Keratinocyte (primary cell): ENCODE data around the gene POLE. TPM values are rescaled to one million over a fixed set of nuclear protein-coding genes. Genes with fewer than 3 reads are reported as not detected.
"Not testable (repeated sequence)": the region's sequence is repeated elsewhere in the genome, so short reads cannot be mapped to it uniquely, and the experiment has no call there.

Experiments
- DNase-seq: peaks from one replicate; pipeline ENCODE4 v3.0.0-alpha.2; 2011; ENCODE audit warnings: low read depth, missing footprints, low spot score
- FAIRE-seq: peaks from 2 replicates; lab custom pipeline; 2011; peaks lifted over from hg19 to GRCh38; lab: Jason Lieb, UNC
- H2AFZ ChIP-seq: 2 replicates; pipeline ENCODE4 v1.6.0; 2012; ENCODE audit warnings: low read length, control low read depth, inconsistent platforms; ENCODE audit not compliant: control insufficient read depth
- H3K27ac ChIP-seq: 2 replicates; pipeline ENCODE4 v1.5.1; 2011; ENCODE audit warnings: low read length; ENCODE audit not compliant: control insufficient read depth, insufficient read depth
- H3K27me3 ChIP-seq: 3 replicates; pipeline ENCODE4 v1.6.0; 2011; ENCODE audit warnings: low read length; ENCODE audit not compliant: control insufficient read depth, insufficient read depth; ENCODE audit errors: extremely low read depth
- H3K36me3 ChIP-seq, 2 experiments: 2 replicates in 1 of 2; 3 replicates in 1 of 2; pipeline ENCODE4 v1.5.1; 2011; ENCODE audit warnings: low read length in 2 of 2, mild to moderate bottlenecking in 1 of 2; ENCODE audit not compliant: control insufficient read depth in 2 of 2, insufficient read depth in 2 of 2; ENCODE audit errors: extremely low read depth in 1 of 2
- H3K4me1 ChIP-seq: 3 replicates; pipeline ENCODE4 v1.5.1; 2011; ENCODE audit warnings: low read length; ENCODE audit not compliant: control insufficient read depth, insufficient read depth; ENCODE audit errors: extremely low read depth
- H3K4me2 ChIP-seq: 3 replicates; pipeline ENCODE4 v1.6.0; 2011; ENCODE audit warnings: low read depth, low read length; ENCODE audit not compliant: control insufficient read depth, insufficient read depth; ENCODE audit errors: extremely low read depth
- H3K4me3 ChIP-seq, 3 experiments: fragments of 200-600 bp in 1 of 3; sonication (generic) in 1 of 3; 2 replicates in 2 of 3; 3 replicates in 1 of 3; pipeline ENCODE4 v1.5.1; 2011 to 2016; ENCODE audit warnings: low read length in 3 of 3, mild to moderate bottlenecking in 3 of 3, control low read depth in 2 of 3, inconsistent platforms in 1 of 3, low read depth in 1 of 3, mixed read lengths in 1 of 3, mixed run types in 1 of 3, moderate library complexity in 1 of 3; ENCODE audit not compliant: control insufficient read depth in 2 of 3, insufficient read depth in 2 of 3; ENCODE audit errors: extremely low read depth in 1 of 3
- H3K79me2 ChIP-seq: 2 replicates; pipeline ENCODE4 v1.6.0; 2012; ENCODE audit warnings: low read length; ENCODE audit not compliant: control insufficient read depth, insufficient read depth
- H3K9ac ChIP-seq: 3 replicates; pipeline ENCODE4 v1.6.0; 2011; ENCODE audit warnings: low read length; ENCODE audit not compliant: control insufficient read depth, insufficient read depth; ENCODE audit errors: extremely low read depth
- H3K9me1 ChIP-seq: 3 replicates; pipeline ENCODE4 v1.6.0; 2011; ENCODE audit warnings: low read length; ENCODE audit not compliant: control insufficient read depth, insufficient read depth; ENCODE audit errors: extremely low read depth
- H3K9me3 ChIP-seq: 2 replicates; pipeline ENCODE4 v1.5.1; 2012; ENCODE audit warnings: low read depth, low read length; ENCODE audit not compliant: control insufficient read depth
- H4K20me1 ChIP-seq: 3 replicates; pipeline ENCODE4 v1.6.0; 2011; ENCODE audit warnings: low read length; ENCODE audit not compliant: control insufficient read depth, insufficient read depth; ENCODE audit errors: extremely low read depth
- CTCF ChIP-seq, 3 experiments: IDR thresholded peaks in 1 of 3; conservative IDR thresholded peaks in 1 of 3; optimal IDR thresholded peaks in 1 of 3; 2 replicates in 2 of 3; 3 replicates in 1 of 3; pipeline versions ENCODE3 to v1.5.1; 2011; ENCODE audit warnings: low read length in 3 of 3, mild to moderate bottlenecking in 3 of 3, moderate library complexity in 2 of 3, control low read depth in 1 of 3, inconsistent platforms in 1 of 3; ENCODE audit not compliant: insufficient read depth in 2 of 3; ENCODE audit errors: extremely low read depth in 1 of 3
- EZH2 ChIP-seq: IDR thresholded peaks from one replicate; pipeline ENCODE4 v1.6.1; 2012; ENCODE audit warnings: inconsistent platforms, mild to moderate bottlenecking, low read length, moderate library complexity
- dilution Hi-C: fragments of 300-500 bp; cut with MboI; formaldehyde crosslinking; loops from one replicate; pipeline ENCODE4 v1.7.0; 2020; ENCODE audit warnings: low sequenced_read_pairs; ENCODE audit not compliant: extremely low pct_ligation_motif_present
- polyA plus RNA-seq, 5 experiments: library from polyadenylated mRNA; depleted of rRNA in 3 of 5; stranded (reverse) in 3 of 5; stranded (forward) in 1 of 5; unstranded in 1 of 5; fragments of >200 nt; gene quantifications; 1 replicate in 1 of 5; 2 replicates in 3 of 5; 3 replicates in 1 of 5; pipeline versions ENCODE4 v1.2.1 to v1.2.3, GENCODE V29; 2011 to 2012; ENCODE audit warnings: missing spikeins in 2 of 5, low read depth in 1 of 5, low replicate concordance in 1 of 5

The POLE gene
- polyA plus RNA-seq, 1 donor (not counting 4 experiments of a cell fraction or from before 2014, with no cell fraction given): 14.8 TPM

- Histone ChIP-seq H3K4me1 (peaks cover 7% of the 10 kb centered on the region), H3K9me1 (no peaks in the 10 kb centered on the region), H3K27ac (no peak overlapping the region), H4K20me1 (no peaks in the 10 kb centered on the region), H3K79me2 (no peaks in the 10 kb centered on the region), H2AFZ (peak overlapping the region; percentile 1), H3K36me3 (no peaks in the 10 kb centered on the region), H3K4me2 (peak overlapping the region; percentile 46), H3K9me3 (no peaks in the 10 kb centered on the region), H3K27me3 (peaks cover 65% of the 10 kb centered on the region), H3K9ac (peak overlapping the region; percentile 11), H3K4me3 (peak overlapping the region; percentile 24 to 27 (median 26))
- dilution Hi-C loops: no loop called here
- DNase-seq (no peak), FAIRE-seq (no peak)
- no peak for TF ChIP-seq EZH2
- TF ChIP-seq CTCF (optimal IDR thresholded peaks at IDR 0.05 in 1 of 3, IDR thresholded peaks at IDR 0.05 in 1 of 3, conservative IDR thresholded peaks at IDR 0.05 in 1 of 3; ENCODE audit: extremely low read depth in 1 of 3, insufficient read depth in 2 of 3, low read length in 3 of 3): peak; percentile 52 to 77 (median 72)
Observed at GRCh38 chr12:132600048-132601032, 86.8 kb downstream of the POLE start.

- H3K27ac ChIP-seq, H3K36me3 ChIP-seq, H3K4me3 ChIP-seq, H3K79me2 ChIP-seq, H3K4me2 ChIP-seq, H3K9me3 ChIP-seq, DNase-seq, dilution Hi-C loops, H3K4me1 ChIP-seq, FAIRE-seq, H4K20me1 ChIP-seq, H2AFZ ChIP-seq, H3K9me1 ChIP-seq, H3K9ac ChIP-seq: not testable (repeated sequence)
- H3K27me3 ChIP-seq: peaks cover 58% of the 10 kb centered on the region
Observed at GRCh38 chr12:132599502-132599901, 87.6 kb downstream of the POLE start.
